Large intestine (tissue), 3 donors: ENCODE measurements around the gene PSMD10. TPM values are rescaled to one million over a fixed set of nuclear protein-coding genes. Genes with fewer than 3 reads are reported as not detected.
A peak's percentile ranks its signal among the peaks of the same experiment; 100 is the strongest.

ENCODE experiments used
- DNase-seq, 2 donors: peaks; one replicate each; pipeline versions ENCODE4 v3.0.0 to v3.0.0-alpha.2; 2013
- H3K27ac ChIP-seq: one replicate; pipeline ENCODE4 v1.5.1; 2013; ENCODE audit warnings: low read length
- H3K27me3 ChIP-seq: 2 replicates; pipeline ENCODE4 v1.6.1; 2013; ENCODE audit warnings: low read length; ENCODE audit not compliant: control insufficient read depth, insufficient read depth
- H3K36me3 ChIP-seq: 2 replicates; pipeline ENCODE4 v1.6.1; 2013; ENCODE audit warnings: low read length; ENCODE audit not compliant: control insufficient read depth, insufficient read depth
- H3K4me1 ChIP-seq: one replicate; pipeline ENCODE4 v1.6.1; 2013; ENCODE audit warnings: low read length; ENCODE audit not compliant: control insufficient read depth, insufficient read depth
- H3K4me3 ChIP-seq: one replicate; pipeline ENCODE4 v1.5.1; 2013; ENCODE audit warnings: low read length
- H3K9me3 ChIP-seq: one replicate; pipeline ENCODE4 v1.6.1; 2013; ENCODE audit warnings: mild to moderate bottlenecking, low read depth, low read length, moderate library complexity; ENCODE audit not compliant: control insufficient read depth
- WGBS: methylation state at CpG from one replicate; pipeline ENCODE4 v1.1.5; 2013; ENCODE audit warnings: low lambda C conversion rate; ENCODE audit not compliant: insufficient coverage; 5-methylcytosine and 5-hydroxymethylcytosine counted together
- polyA plus RNA-seq: library from polyadenylated mRNA; unstranded; fragments of 120-200 nt; gene quantifications from one replicate; pipeline ENCODE4 v1.2.1, GENCODE V29; 2013

The PSMD10 gene
- polyA plus RNA-seq, 1 donor, result 57.8 TPM

DNA sequence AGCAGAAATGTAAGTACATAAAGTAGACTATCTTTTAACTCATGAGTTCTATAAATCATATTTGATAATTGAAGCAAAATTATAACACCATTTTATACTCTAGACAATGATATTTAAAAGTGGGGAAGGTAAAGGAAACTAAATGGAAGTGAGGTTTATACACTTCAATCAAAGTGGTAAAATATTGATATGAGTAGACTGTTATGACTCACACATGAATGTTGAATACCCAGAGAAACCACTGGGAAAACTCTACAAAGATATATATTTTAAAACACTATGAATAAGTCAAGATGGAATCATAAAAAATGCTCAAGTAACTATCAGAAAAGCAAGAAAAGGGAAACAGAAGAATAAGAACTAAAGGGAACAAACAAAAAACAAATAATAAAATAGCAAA is 38.1 kb downstream of the PSMD10 start:
- H3K9me3 ChIP-seq, result no peaks in the 10 kb centered on the region
- no peak overlapping the region for H3K4me3 ChIP-seq
- no peak for DNase-seq
- H3K27ac ChIP-seq, result no peak overlapping the region
- H3K27me3 ChIP-seq, result no peaks in the 10 kb centered on the region
- no peaks in the 10 kb centered on the region for H3K4me1 ChIP-seq
- no peaks in the 10 kb centered on the region for H3K36me3 ChIP-seq

DNA sequence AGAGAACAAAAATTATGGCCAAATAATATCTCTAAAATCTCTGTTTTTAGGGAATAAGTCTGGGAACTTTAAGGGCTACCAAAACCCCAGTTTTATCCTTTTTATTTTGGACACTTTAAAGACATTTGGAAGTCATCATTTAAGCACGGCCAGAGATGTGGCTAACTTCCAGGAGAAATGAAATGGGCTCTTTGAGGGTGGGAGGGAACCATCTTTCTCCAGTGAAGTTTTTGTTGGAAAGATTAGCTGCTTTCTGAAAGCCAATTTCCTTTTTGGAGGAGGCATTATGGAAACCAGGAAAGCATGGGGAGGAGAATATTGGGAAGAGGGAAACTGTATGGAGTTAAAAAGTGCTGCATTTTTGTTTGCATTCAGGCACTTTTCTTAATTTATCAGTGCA is 41.7 kb downstream of the PSMD10 start:
- no peaks in the 10 kb centered on the region for H3K9me3 ChIP-seq
- H3K4me3 ChIP-seq, result no peak overlapping the region
- H3K36me3 ChIP-seq, result no peaks in the 10 kb centered on the region
- no peak for DNase-seq
- no peak overlapping the region for H3K27ac ChIP-seq
- no CpG with 5 or more reads among the region's 1 CpG for WGBS
- no peaks in the 10 kb centered on the region for H3K27me3 ChIP-seq
- H3K4me1 ChIP-seq, result no peaks in the 10 kb centered on the region

DNA sequence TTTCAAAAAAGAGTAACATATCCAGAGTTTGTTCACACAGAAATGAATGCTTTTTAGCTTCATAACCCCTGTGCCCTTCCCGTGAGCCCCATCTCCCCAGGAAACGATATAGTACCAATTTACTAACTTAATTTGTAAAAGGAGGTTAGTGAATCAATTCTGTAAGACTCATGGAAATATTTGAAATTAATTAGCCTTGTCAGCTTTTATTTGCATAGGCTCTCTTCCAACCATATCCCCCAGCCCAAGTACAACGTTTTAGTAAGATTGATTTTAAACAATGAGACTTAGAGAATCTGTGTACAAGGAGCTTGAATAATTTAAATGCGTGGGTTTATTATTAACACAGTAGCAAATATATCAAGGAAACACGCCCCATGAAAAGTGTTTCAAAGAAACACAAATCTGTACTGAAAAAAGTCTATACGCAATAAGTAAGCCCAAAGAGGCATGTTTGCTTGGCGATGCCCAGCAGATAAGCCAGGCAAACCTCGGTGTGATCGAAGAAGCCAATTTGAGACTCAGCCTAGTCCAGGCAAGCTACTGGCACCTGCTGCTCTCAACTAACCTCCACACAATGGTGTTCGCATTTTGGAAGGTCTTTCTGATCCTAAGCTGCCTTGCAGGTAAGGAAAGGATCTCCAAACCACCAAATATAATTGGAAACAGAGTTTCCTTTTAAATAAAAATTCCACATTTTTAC is 46.6 kb downstream of the PSMD10 start, which contains the start of gene VSIG1:
VSIG1 (plus strand) TSS at position 512 of the 703 bp plus-strand sequence; CDS start at position 578, 66 bp downstream.
- H3K4me1 ChIP-seq, result no peaks in the 10 kb centered on the region
- WGBS, result 0% methylated on average over 1 of the region's 10 CpGs
- no peak within 1 kb of the TSS for H3K27ac ChIP-seq
- no peaks in the 10 kb centered on the region for H3K36me3 ChIP-seq
- DNase-seq, result peak in 1 of 2 donors; percentile 6
- no peaks in the 10 kb centered on the region for H3K9me3 ChIP-seq
- H3K4me3 ChIP-seq, result no peak within 1 kb of the TSS
- H3K27me3 ChIP-seq, result no peaks in the 10 kb centered on the region

- peaks cover 10% of the 10 kb centered on the region for H3K4me1 ChIP-seq
- H3K36me3 ChIP-seq, result no peaks in the 10 kb centered on the region
- no peaks in the 10 kb centered on the region for H3K9me3 ChIP-seq
- no CpG with 5 or more reads among the region's 4 CpGs for WGBS
- peak overlapping the region; percentile 62 for H3K27ac ChIP-seq
- DNase-seq, result peak; percentile 61 to 84
- H3K27me3 ChIP-seq, result no peaks in the 10 kb centered on the region
- H3K4me3 ChIP-seq, result no peak overlapping the region
Measured at GRCh38 chrX:108036298-108036973, 54.9 kb downstream of the PSMD10 start.

DNA sequence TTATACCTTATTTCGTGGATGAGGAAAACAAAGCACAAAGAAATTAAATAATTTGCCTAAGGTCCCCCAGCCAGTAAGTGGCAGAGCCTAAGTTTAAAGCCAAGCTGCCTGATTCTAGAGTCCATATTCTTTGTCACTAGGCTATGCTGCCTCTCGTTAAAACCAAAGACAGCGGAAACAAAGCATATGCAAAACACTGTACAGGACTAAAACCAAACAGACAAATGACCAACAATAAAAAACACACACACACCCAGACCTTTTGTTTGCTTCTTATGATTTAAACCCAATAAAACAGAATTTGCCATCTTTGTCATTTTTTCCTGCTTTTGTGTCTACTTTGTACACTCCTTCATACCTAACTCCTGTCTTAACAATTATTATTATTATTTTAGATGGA is 56.6 kb downstream of the PSMD10 start:
- Histone ChIP-seq H3K36me3 (no peaks in the 10 kb centered on the region), H3K27ac (no peak overlapping the region), H3K4me1 (peaks cover 10% of the 10 kb centered on the region), H3K27me3 (no peaks in the 10 kb centered on the region), H3K9me3 (no peaks in the 10 kb centered on the region), H3K4me3 (no peak overlapping the region)
- WGBS, result no CpG with 5 or more reads among the region's 3 CpGs
- no peak for DNase-seq

Other genes starting within 250 kb of the PSMD10 start
- gene TEX13B, start 109.2 kb downstream of the PSMD10 start, polyA plus RNA-seq, result not detected
- 0.22 TPM for gene VSIG1, start 46.5 kb downstream of the PSMD10 start, polyA plus RNA-seq
- gene ATG4A, start 236 bp upstream of the PSMD10 start, polyA plus RNA-seq, result 20.6 TPM